SKM-1 treated with dmso at 0.1 percent for 144 hours (cell line): Measurements from ENCODE around the gene ALPL.
"Not testable (repeated sequence)": the region's sequence is repeated elsewhere in the genome, so short reads cannot be mapped to it uniquely, and the experiment has no call there.

Experiments
- DNase-seq: peaks from one replicate; lab custom pipeline; 2025; ENCODE audit not compliant: unreplicated experiment; lab: John Stamatoyannopoulos, UW

Gene ALPL

DNA sequence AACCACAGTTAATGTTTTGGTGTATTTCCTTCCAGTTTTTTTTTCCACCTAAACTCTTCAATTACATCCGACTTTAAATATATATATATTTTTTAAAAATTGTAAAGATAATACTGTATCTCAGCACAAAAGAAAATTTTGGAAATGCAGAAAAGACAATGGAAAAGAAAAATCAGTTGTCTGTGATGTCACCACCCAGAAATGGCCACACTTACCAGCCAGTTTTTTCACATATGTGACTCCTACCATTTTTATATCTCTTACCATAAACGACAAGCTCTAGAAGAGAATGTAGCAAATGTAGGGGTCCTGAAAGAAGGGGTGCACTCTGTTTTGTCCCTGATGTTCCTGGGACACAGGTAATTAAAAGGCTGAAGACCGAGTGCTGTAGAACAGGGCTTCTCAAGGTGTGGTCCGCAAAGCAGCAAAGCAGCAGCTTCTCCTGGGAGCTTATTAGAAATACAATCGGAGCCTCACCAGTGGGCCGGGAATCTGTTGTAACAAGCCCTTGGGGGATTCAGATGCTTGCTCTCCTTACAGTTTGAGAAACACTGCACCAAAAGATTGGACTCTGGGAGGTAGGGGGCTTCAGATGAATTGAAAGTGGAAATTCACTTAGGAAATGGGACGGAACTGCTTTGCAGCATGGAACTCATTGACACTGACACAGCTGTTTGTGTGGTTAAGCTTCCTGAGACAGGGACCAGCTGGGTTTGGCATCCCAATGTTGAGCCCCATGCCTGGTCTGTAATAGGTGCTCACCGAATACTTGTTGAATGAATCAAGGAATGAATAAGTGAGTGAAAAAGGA is 44.1 kb downstream of the ALPL start:
- DNase-seq = no peak

DNA sequence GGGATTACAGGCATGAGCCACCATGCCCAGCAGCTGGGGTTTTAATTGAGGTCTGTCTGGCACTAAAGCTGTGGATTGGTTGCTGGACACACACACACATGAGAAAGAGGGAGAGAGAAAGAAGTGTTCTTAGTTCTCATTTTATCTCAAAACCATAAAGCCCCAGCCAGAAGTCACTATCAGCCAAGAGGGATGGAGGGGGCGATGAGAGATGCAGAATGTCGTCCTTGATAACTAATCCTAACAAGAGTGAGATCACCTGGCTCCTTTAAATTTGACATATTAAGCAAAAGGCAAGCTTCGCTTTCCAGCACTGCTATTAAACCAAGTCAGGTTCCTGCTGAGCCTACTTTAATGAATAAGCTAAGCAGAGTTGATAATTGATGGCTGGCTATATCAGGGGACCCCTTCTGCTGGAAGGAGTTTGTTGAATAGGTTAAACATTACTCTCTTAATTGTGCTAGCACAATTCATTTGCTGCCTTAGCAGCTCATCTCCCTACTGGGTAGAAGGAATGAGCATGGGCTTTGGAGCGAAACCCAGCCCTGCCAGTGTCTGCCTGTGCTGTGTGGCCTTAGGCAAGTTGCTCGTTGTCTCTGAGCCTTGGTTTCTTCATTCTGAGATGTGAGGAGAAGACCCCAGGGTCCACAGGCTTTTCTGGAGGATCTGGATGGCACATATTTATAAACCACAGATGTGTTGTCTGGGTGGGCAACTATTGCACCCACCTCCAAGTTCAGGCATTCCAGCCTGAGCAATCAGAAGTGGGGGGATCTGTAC is 50.8 kb downstream of the ALPL start:
- DNase-seq = no peak

DNA sequence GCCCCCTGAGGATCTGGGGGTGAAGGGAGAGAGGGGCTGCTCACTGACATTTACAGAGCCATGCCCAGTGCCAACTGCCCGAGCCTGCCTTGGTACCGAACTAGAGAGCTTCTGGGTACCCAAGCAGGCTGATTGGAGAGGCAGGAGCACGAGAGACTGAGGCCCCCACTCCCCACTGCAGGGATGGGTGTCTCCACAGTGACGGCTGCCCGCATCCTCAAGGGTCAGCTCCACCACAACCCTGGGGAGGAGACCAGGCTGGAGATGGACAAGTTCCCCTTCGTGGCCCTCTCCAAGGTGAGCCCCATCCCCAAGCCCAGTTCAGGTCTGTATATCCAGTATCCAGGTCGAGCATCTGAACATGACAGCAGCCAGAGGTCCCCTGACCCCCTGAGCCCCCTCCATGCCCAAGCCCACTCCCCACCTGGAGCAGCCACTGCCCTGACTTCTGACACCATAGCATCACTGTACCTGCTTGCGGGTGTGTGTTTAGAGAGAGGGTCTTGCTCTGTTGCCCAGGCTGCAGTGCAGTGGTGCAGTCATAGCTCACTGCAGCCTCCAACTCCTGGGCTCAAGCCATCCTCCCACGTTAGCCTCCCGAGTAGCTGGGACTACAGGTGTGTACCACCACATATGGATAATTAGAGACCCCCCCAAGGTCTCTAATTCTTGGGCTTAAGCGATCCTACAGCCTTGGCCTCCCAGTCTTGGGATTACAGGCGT is 51.9 kb downstream of the ALPL start:
- DNase-seq = no peak

DNA sequence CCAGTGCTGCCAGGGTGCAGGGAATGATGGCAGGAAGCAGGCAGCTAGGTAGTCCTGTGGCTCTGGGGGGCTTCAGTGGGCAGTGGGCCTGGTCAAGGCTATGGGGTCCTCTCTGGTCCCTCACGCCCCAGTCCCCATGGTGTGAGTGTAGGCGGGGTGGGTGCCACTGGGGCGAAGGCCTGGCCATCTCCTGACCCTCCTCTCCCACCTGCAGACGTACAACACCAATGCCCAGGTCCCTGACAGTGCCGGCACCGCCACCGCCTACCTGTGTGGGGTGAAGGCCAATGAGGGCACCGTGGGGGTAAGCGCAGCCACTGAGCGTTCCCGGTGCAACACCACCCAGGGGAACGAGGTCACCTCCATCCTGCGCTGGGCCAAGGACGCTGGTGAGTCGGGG is 53.7 kb downstream of the ALPL start:
- DNase-seq = no peak

DNA sequence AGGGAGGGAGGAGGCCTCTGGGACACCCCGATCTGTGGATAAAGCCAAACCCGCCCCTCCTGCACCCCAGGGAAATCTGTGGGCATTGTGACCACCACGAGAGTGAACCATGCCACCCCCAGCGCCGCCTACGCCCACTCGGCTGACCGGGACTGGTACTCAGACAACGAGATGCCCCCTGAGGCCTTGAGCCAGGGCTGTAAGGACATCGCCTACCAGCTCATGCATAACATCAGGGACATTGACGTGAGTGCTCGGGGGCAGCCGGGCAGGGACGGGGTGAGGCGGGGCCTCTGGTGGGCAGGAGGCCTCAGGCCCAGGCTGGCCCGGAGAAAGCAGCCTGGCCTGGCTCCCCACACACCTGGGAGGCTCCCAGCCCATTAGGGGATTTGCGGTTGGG is 54.7 kb downstream of the ALPL start:
- no peak for DNase-seq

DNA sequence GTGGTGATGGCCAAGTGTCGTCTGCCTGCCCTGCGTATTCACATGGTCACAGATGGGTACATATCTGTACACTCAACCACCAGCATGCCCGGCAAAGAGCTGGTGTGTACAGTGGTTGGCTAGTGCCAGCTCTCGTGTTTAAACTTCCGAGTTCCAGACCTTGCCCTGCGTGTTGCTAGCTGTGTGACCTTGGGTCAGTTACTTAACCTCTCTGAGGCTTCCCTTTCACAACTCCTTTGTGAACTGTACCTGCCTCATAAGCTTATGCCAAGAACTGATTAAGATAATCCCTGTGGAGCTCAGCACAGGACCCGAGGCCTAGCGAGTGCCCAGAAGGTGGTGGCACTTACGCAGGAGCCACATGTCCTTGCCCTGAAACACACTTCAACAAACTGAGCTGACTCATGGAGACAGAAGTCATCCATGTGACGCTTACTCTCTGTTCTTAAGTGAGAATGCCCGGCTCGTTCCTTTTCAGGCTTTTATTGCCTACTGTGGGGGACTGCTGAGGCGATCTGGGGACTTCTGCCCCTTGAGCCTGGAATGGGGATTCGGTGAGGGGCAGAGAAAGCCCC is 55.4 kb downstream of the ALPL start:
- no peak for DNase-seq

DNA sequence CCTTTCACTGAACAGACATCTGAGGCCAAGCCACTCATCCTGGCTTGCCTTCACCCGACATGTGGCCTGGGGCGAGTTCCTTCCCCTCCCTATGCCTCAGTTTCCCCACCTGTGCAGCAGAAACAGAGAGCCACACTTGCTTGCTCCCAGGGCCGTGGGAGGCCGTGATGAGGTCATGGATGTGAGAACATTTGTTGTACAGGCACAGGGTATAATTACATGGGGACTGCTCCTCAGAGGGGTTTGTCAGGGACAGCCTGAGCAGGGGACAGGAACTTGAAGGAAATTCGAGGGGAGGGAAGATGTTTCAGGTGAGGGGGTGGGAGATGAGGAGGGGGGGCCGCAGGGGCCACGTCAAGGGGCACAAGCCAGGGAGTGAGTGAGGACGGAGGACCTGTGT is 56.1 kb downstream of the ALPL start:
- no peak for DNase-seq

DNA sequence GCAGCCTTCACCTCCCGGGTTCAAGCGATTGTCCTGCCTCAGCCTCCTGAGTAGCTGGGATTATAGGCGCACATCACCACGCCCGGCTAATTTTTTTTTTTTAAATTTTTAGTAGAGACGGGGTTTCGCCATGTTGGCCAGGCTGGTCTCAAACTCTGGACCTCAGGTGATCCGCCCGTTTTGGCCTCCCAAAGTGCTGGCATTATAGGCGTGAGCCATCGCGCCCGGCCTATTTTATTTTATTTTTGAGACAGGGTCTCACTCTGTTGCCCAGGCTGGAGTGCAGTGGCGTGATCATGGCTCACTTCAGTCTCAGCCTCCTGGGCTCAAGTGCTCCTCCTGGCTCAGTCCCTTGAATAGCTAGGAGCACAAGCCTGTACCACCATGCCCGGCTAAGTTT is 57.1 kb downstream of the ALPL start:
- not testable (repeated sequence) for DNase-seq

DNA sequence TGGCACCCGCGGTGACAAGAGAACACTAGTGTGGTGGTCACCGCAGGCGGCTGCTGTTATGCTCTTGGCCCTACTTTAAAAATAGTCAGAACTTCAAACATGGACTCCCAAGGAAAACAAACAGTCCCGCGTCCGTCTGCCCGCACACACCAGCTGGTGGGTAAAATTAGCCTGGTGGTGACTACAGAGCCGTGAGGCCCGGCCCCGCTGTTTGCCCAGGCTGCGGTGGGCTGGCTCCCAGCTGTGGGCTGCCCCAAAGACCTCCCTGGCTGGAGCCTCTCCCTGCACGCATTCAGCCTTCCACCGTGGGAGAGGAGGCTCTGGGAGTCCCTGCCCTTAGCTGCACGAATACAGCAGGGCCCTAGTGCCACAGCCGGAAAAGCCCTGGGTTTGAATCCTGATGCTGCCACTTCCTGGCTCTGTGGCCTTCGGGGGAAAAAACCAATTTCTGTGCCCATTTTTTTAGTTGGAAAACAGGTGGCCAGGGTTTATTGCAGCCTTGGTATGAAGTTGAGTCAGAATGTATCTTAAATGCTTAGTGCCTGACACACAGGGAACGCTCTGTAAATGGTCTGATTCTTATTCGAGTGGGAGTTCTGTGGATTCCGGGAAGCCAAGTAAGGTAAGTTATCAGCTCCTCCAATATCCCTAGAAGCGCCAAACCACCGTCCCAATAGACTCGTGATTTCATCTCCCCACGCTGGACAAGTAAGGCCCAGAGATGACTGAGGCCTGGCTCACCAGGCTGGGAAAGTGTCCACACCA is 58.2 kb downstream of the ALPL start:
- DNase-seq = no peak

DNA sequence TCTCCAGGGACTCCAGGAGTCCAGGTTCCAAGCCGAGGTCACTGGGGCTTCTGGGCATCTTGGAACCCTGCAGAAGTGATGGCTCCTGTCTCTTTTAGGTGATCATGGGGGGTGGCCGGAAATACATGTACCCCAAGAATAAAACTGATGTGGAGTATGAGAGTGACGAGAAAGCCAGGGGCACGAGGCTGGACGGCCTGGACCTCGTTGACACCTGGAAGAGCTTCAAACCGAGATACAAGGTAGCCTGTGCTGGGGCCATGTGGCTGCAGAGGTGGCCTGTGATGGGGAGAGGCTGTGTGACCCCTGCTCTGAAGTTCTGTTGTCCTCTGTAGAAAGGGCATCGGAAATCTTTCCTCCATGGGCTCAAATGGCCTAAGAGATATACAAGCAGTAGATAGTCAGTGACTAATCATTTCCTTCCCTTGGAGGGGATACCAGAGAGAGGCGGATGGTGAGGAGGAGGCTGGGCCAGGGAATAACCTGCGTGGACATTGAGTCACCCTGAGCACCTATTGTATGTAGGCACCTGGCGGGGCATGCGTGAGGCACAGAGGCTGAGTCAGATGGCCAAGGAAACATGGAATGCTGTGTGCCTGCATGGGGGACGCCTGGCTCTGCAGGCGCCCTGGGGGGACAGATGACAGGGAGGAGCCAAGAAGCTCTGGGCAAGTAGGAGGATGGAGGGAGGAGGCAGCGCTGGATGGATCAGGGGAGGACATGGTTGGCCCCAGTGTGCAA is 59.0 kb downstream of the ALPL start:
- no peak for DNase-seq

DNA sequence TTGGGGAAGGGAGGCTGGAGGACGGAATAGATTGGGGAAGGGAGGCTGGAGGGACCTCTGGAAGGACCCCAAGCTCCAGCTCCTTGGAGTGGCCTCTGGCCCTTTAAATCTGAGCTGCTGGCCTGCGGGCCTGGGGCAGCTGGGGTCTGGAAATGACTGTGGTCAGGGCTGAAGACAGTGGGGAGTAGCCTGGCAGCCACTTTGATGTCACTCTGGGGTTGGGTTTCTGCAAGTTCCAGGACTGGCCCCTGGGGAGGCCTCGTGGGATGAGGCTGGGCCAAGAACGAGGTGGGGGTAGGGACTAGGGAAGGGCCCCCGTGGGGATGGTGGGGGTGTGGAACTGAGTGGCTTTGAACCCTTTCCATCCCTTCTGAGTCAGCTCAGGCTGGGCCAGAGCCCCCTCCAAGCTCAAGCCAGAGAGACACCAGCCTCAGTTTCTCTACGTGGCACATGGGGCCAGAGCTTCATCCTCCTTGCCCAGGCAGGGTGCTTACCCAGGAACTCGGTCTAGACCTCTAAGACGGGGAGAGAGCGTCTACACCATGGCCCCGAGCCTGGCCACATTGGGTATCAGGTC is 59.7 kb downstream of the ALPL start:
- DNase-seq = no peak

DNA sequence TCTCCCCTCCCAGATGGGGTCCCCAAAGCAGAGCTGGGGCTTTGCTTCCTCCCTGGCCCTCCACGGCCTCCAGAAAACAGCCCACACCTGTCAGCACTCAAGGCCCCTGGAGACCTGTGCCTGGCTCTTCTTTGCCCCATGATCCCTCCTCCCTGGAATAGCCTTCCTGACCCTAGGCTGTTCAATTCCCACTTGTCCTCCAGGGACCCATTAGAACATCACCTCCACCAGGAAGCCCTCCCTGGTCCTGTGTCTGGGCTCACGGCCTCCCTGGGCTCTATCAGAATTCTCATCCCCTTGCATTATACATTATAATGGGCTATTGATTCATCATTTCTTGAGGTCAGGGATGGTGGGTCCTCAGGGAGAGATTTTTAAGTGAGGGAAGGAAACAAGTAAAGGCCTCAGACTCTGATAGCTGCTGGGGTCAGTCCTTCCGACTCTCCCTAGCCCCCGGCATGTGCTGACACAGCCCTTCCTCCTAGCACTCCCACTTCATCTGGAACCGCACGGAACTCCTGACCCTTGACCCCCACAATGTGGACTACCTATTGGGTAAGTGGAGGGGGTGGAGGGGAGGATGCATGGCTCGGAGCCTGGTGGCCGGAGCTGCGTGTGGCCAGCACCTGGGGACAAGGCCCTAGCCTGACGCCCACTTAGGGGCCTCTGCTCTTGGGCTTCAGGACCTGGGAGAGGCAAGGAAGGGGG is 60.8 kb downstream of the ALPL start:
- no peak for DNase-seq

DNA sequence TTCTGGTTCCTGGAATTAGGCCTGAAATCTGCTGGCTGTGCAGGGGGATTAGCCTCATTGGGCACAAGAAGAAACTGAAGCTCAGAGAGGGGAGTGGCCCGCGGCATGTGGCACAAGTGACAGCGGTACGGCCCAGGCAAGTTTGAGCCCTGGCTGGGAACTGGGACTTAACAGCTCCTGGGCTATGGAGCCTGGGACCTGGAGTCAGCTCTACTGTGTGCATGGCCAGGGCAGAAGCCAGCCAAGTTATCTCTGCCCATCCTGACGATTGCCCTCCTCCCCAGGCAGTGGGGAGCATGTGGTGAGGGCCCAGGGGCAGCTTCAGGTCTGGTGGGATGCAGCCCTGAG is 61.3 kb downstream of the ALPL start:
- no peak for DNase-seq

DNA sequence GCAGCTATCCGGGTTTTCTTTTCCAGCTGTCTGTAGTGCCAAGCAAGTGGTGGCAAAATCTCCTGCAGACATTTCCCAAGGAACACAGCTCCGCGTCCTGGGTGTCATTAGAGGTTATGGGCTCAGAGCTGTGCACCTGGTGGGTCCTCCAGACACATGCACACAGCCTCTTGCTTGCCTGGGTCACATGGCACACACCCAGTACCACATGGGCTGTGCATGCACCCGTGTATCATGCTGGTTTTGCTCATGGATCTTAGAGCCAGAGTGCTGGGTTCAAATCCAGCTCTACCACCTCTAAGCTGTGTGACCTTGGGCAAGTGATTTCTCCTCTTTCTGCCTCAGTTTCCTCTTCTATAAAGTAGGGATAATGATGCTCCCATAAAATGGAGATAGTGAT is 61.7 kb downstream of the ALPL start:
- no peak for DNase-seq

DNA sequence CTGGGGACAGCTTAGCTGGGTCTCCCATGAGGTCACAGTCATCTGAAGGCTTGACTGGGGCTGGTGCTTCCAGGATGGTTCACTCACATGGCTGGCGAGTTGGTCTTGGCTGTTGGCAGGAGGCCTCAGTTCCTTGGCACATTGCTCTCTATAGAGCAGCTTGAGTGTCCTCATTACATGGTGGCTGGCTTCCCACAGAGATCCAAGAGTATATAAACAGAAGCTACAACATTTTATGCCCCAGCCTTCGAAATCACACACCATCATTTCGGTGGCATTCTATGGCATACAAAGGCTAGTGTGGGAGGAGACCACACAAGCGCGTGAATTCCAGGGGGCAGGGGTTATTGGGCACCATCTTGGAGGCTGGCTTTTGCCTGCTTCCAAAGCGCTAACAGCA is 63.0 kb downstream of the ALPL start:
- DNase-seq = no peak

DNA sequence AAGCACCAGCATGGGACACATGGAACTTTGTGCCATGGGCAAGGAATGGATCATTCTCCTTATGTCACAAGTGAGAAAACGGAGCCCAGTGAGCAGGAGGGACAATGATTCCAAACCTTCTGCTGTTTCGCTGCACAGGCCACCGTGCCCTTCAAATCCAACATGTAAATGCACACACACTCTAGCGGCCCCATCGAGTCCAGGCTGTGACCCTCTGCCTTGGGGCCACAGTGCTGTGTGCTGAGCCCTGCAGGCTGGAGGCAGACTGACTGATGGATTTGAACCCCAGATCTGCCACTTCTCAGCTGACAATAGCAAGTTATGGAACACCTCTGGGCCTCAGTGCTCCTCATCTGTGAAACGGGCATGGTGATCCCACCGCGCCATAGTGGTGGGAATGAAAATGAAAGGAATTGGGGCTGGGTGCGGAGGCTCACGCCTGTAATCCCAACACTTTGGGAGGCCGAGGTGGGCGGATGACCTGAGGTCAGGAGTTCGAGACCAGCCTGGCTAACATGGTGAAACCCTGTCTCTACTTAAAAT is 63.6 kb downstream of the ALPL start:
- DNase-seq = no peak

DNA sequence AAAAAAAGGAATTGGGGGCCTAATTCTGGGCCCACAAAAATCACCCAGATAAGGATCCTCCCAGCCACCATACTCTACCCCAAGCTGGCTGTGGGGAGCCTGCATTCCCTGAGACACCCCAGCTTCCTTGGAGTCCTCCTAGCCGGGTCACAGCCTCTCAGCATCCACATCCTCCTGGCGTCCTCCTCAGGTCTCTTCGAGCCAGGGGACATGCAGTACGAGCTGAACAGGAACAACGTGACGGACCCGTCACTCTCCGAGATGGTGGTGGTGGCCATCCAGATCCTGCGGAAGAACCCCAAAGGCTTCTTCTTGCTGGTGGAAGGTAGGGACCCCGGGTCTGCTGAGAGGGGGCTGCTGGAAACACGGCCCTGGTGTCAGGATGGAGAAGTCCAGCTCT is 64.3 kb downstream of the ALPL start:
- DNase-seq = no peak

DNA sequence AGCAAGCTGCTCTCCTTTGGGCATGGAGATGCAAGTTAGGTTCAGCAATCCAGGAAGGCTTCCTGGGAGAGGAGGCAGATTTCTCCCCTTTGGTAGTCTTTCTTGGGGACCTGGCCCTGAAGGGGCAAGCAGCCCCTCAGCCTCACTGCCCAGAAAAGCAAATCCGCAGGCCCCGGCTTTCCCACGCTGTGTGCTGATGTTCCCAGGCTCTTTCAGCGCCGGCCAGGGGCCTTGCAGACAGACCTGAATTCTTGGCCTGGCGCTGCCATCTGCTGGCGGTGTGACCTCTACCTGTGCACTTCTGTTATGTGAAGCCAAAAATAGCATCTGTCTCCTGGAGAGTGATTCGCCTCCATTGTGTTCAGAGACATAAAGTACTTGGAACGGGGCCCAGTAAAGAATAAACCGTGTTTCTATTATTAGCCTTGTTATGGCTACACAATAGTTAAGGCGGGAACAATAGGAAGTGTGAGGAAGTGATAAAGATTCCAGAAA is 64.8 kb downstream of the ALPL start:
- DNase-seq = peak; percentile 26
